Measurements from ENCODE around the gene YDJC.

DNA sequence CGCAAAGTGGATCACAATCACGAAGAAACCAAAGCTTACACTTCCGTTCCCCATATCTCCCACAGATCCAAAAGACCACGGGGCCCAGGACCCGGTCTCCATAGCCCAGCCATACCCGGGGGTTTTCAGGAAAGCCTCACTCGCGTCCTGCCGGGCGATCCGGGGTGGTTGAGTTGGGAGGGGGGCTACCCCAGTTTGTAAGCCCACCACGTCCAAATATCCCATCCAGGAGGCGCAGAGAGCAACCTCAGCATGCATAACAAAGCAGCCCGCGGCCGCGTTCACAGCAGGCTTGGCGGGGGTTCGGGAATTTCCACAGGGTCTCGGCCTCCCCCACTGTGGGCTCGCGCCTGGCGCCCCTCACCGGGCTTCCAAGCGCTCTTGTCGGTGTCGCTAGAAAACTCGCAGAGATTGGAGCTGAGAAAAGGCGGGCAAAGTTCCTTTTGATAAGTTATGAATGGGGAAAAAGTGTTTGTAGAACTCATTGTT, 21.7 kb upstream of the YDJC start:
- TF ChIP-seq EZH2phosphoT487 (IDR thresholded peaks at IDR 0.05; ENCODE audit: borderline replicate concordance, low read depth, low read length): no peak
- TF ChIP-seq, protein P1, sequence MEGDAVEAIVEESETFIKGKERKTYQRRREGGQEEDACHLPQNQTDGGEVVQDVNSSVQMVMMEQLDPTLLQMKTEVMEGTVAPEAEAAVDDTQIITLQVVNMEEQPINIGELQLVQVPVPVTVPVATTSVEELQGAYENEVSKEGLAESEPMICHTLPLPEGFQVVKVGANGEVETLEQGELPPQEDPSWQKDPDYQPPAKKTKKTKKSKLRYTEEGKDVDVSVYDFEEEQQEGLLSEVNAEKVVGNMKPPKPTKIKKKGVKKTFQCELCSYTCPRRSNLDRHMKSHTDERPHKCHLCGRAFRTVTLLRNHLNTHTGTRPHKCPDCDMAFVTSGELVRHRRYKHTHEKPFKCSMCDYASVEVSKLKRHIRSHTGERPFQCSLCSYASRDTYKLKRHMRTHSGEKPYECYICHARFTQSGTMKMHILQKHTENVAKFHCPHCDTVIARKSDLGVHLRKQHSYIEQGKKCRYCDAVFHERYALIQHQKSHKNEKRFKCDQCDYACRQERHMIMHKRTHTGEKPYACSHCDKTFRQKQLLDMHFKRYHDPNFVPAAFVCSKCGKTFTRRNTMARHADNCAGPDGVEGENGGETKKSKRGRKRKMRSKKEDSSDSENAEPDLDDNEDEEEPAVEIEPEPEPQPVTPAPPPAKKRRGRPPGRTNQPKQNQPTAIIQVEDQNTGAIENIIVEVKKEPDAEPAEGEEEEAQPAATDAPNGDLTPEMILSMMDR (conservative IDR thresholded peaks at IDR 0.05; ENCODE audit: low read length): no peak
